Measurements from ENCODE around the gene NF1.
"Not testable (repeated sequence)": the region's sequence is repeated elsewhere in the genome, so short reads cannot be mapped to it uniquely, and the experiment has no call there.

- peak; percentile 27; the same call in 1 of the 2 replicates for TF ChIP-seq CTCF (IDR thresholded peaks at IDR 0.05; ENCODE audit: low read length)
- not testable (repeated sequence) for TF ChIP-seq EZH2 (IDR thresholded peaks at IDR 0.05; ENCODE audit: borderline replicate concordance, low read length)
These were observed 288.7 kb downstream of the NF1 start for GRCh38 chr17:31383488-31383887.
